OCI-LY7 (cell line): ENCODE results near the gene CEP164. TPM values are rescaled to one million over a fixed set of nuclear protein-coding genes. Genes with fewer than 3 reads are reported as not detected.

ENCODE experiments used
- total RNA-seq, 2 experiments: library from RNA; depleted of rRNA in 1 of 2; stranded (reverse); fragments of >200 nt in 1 of 2; shearing (Covaris generic) in 1 of 2; gene quantifications; 2 replicates each; pipeline ENCODE4 v1.2.3, GENCODE V29; 2014 to 2022

Gene CEP164
- total RNA-seq, 2 experiments from 2014 or later: 25.3 to 48.7 TPM

Other genes starting within 250 kb of the CEP164 start
- gene SIK3, start 229.4 kb upstream of the CEP164 start, total RNA-seq (2014; rRNA removed; shearing (Covaris generic)): 29.3 and 37.2 TPM in 2 replicates
- 72.9 and 78.6 TPM in 2 replicates for gene SIK3, start 229.4 kb upstream of the CEP164 start, total RNA-seq (2022)
- 62.8 and 65.3 TPM in 2 replicates for gene PAFAH1B2, start 183.6 kb upstream of the CEP164 start, total RNA-seq (2014; rRNA removed; shearing (Covaris generic))
- gene PAFAH1B2, start 183.6 kb upstream of the CEP164 start, total RNA-seq (2022): 59.9 and 60.2 TPM in 2 replicates
- gene SIDT2, start 149.1 kb upstream of the CEP164 start, total RNA-seq (2014; rRNA removed; shearing (Covaris generic)): 18.3 and 18.6 TPM in 2 replicates
- gene SIDT2, start 149.1 kb upstream of the CEP164 start, total RNA-seq (2022): 30.6 and 37.7 TPM in 2 replicates
- gene TAGLN, start 128.5 kb upstream of the CEP164 start, total RNA-seq (2014; rRNA removed; shearing (Covaris generic)): 7.4 and 8.4 TPM in 2 replicates
- gene TAGLN, start 128.5 kb upstream of the CEP164 start, total RNA-seq (2022): 5.4 and 6.4 TPM in 2 replicates
- 44.1 and 45.4 TPM in 2 replicates for gene PCSK7, start 95.8 kb upstream of the CEP164 start, total RNA-seq (2014; rRNA removed; shearing (Covaris generic))
- gene PCSK7, start 95.8 kb upstream of the CEP164 start, total RNA-seq (2022): 91.2 and 104 TPM in 2 replicates
- gene RNF214, start 95.2 kb upstream of the CEP164 start, total RNA-seq (2014; rRNA removed; shearing (Covaris generic)): 10.9 and 11.2 TPM in 2 replicates
- 30.2 and 31.4 TPM in 2 replicates for gene RNF214, start 95.2 kb upstream of the CEP164 start, total RNA-seq (2022)
- 4.4 and 4.8 TPM in 2 replicates for gene BACE1-AS, start 36.5 kb upstream of the CEP164 start, total RNA-seq (2014; rRNA removed; shearing (Covaris generic))
- gene BACE1-AS, start 36.5 kb upstream of the CEP164 start, total RNA-seq (2022): 8.0 and 9.4 TPM in 2 replicates
- gene BACE1, start 11.6 kb upstream of the CEP164 start, total RNA-seq (2014; rRNA removed; shearing (Covaris generic)): 0.03 TPM in 1 of 2 replicates, not detected in the other
- not detected in 2 replicates for gene BACE1, start 11.6 kb upstream of the CEP164 start, total RNA-seq (2022)